LoVo (cell line): Measurements from ENCODE around the gene CFAP91.

Experiments used
- DNase-seq: peaks from one replicate; pipeline ENCODE4 v3.0.0-alpha.2; 2016; ENCODE audit warnings: low spot score

Gene CFAP91

DNA sequence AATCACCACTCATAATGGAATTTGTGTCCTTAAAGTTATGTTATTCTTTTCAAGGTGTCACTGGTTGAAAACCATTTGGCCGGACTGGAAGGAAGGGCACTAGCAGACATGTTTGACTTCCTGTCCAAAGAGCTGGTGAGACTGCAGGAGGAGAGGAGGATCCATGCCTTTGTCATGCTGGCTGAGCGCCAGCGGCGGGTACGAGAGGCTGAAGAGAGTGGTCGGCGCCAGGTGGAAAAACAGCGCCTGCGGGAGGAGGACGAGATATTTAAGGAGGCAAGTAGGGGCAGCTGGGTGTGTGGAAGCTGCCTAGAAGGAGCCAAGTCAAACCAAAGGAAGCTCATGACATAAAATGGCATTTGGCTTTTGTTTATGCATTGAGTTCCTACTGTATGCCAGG lies 41.1 kb downstream of the CFAP91 start:
- DNase-seq, result no peak

DNA sequence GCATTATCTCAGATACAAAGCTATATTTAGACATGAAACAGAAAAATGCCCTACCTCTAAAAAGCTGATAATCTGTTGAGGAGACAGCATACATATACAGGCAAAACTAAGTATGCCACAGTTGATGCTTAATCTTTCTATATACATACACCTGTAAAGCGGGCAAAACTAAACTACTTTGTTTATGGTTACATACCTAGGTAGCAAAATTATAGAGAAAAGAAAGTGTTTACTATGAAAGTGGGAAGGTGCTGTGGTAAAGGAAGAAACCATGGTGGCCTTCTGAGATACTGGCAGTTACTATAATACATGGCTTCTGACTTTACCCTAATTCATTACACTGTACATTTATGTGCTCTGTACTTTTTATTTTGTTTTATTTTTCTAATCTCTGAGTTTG lies 43.1 kb downstream of the CFAP91 start:
- DNase-seq, result no peak

DNA sequence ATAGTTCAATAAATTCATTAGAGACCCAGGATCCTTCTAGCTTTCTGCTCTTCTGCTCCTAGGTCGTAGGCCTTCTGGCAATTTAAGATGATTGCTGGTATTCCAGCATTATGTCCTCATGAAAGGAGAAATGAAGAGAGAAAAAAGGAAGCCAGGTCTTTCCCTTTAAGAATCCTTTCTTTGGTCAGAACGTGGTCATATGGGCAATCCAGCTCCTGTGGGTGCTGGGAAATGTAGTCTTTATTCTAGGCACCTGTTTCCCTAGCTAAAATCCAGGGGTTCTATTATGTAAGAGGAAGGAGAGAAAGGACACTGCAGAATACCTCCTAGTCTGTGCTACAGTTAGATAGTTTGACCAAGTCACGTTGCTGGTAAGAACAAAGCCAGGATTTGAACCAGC lies 43.6 kb downstream of the CFAP91 start:
- DNase-seq, result no peak

DNA sequence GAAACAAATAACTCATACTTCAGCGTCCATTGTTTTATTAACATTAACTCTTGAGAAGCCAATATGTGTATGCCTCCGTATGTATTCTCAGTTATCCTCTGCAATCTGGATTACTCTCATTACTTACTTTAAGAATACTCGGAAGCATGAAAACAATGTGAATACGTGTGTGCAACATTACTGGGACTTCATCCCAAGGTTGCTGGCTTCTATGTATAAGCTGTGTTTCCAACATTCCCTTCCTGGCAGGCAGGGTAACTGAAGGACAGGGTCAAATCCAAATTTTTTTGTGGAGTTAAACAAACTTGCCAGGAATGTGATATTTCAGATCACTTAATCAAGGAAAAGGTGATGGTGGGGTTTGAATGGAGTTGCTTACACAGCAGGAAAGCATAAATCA lies 44.5 kb downstream of the CFAP91 start:
- no peak for DNase-seq

DNA sequence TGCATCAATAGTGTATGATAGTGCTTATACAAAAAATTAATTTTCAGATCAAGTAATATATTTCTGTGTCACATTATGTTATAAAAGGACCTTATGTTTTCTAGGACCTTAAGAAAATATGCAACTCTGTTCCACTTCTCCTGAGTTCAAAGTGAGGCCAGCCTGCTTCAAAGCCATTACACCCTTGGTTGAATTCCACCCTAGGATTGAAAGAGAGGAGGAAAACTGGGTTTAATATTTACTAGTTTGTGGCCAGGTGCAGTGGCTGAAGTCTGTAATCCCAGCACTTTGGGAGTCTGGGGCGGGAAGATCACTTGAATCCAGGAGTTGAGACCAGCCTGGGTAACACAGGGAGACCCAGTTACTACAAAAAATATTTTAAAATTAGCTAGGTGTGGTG lies 46.2 kb downstream of the CFAP91 start:
- no peak for DNase-seq

DNA sequence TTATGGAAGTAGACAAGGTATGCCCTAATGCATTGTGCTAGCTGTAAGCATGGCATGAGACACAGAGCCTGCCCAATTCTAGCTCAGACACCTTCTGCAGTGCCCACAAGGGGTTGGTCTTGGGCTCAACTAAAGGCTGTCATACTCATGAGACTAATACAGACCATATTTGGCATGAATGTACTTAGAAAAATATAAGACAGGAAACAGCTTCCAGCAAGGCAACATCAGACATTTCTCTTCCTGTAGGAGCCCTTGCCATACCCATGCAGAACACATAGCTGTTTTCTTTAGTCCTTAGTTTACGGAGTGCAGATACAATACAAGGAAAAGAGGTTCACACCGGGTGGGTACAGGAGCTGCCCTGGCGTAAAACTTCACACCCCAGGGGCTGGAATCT lies 48.6 kb downstream of the CFAP91 start:
- no peak for DNase-seq
